K562 (cell line): ENCODE results near the gene NEDD4L. TPM values are rescaled to one million over a fixed set of nuclear protein-coding genes. Genes with fewer than 3 reads are reported as not detected.

Experiments used
- BHLHE40 ChIP-seq: IDR thresholded peaks from 2 replicates; pipeline ENCODE4 v1.6.1; 2011; ENCODE audit warnings: low read length, improper control_type of control experiment
- BRF1 ChIP-seq: IDR thresholded peaks from 3 replicates; pipeline ENCODE4 v1.6.1; 2011; ENCODE audit warnings: borderline replicate concordance, mild to moderate bottlenecking; ENCODE audit not compliant: insufficient read length; ENCODE audit errors: extremely low read depth
- MCM5 ChIP-seq: fragments of 450-650 bp; IDR thresholded peaks from 2 replicates; pipeline ENCODE4 v1.6.1; 2016; ENCODE audit warnings: low read depth
- PKNOX1 ChIP-seq: fragments of 450-650 bp; IDR thresholded peaks from 2 replicates; pipeline ENCODE4 v1.6.1; 2016
- PML ChIP-seq: IDR thresholded peaks from 2 replicates; pipeline ENCODE4 v1.6.1; 2012; ENCODE audit warnings: low read length, inconsistent platforms
- SRSF3 ChIP-seq: fragments of 200-400 bp; formaldehyde crosslinking; IDR thresholded peaks from 2 replicates; pipeline ENCODE4 v1.6.1; 2016; ENCODE audit warnings: mild to moderate bottlenecking, low read length, moderate library complexity; ENCODE audit not compliant: insufficient read depth
- TFAP4 ChIP-seq: sonication (generic); formaldehyde crosslinking; IDR thresholded peaks from 2 replicates; pipeline ENCODE4 v1.8.0; 2022; ENCODE audit warnings: missing genetic modification reagents, mild to moderate bottlenecking, moderate library complexity, borderline replicate concordance
- TOE1 ChIP-seq, 2 experiments: fragments of 450-650 bp in 1 of 2; sonication (generic) in 1 of 2; formaldehyde crosslinking in 1 of 2; IDR thresholded peaks; 2 replicates each; pipeline versions ENCODE4 v1.7.1 to v1.8.0; 2016 to 2022; ENCODE audit warnings: borderline replicate concordance in 2 of 2, mild to moderate bottlenecking in 2 of 2, antibody characterized with exemption in 1 of 2, inconsistent platforms in 1 of 2, low read depth in 1 of 2, missing genetic modification reagents in 1 of 2, moderate library complexity in 1 of 2
- ZC3H8 ChIP-seq: fragments of 450-650 bp; IDR thresholded peaks from 2 replicates; pipeline ENCODE4 v1.6.1; 2017
- ZEB2 ChIP-seq: fragments of 450-650 bp; IDR thresholded peaks from 2 replicates; pipeline ENCODE4 v1.6.1; 2016
- ZFPM2 ChIP-seq: fragments of 250-450 bp; sonication (Bioruptor Pico); IDR thresholded peaks from 2 replicates; pipeline ENCODE4 v1.5.1; 2022; ENCODE audit warnings: mild to moderate bottlenecking
- ZNF318 ChIP-seq, 2 experiments: fragments of 450-650 bp; IDR thresholded peaks; 2 replicates each; pipeline ENCODE4 v1.6.1; 2016; ENCODE audit warnings: mild to moderate bottlenecking in 2 of 2, borderline replicate concordance in 1 of 2, low read depth in 1 of 2, moderate library complexity in 1 of 2
- ZNF778 ChIP-seq: fragments of 450-650 bp; formaldehyde crosslinking; IDR thresholded peaks from 2 replicates; pipeline ENCODE4 v1.4.0; 2020; ENCODE audit warnings: mild to moderate bottlenecking, moderate library complexity
- polyA plus RNA-seq, 8 experiments: library from polyadenylated mRNA; depleted of rRNA in 4 of 8; stranded (reverse) in 5 of 8; unstranded in 3 of 8; fragments of >200 nt; fragmentation: Nextera tagmentation in 2 of 8; fragmentation: Illumina TruSeq in 1 of 8; extraction: Ambion mirVana in 2 of 8; extraction: Trizol in 1 of 8; gene quantifications; 2 replicates each; pipeline versions ENCODE4 v1.2.1 to v1.2.3, GENCODE V29; 2011 to 2014; ENCODE audit warnings: inconsistent platforms in 1 of 8, missing spikeins in 1 of 8
- total RNA-seq, 7 experiments: library from RNA; depleted of rRNA in 6 of 7; stranded (reverse); fragments of >200 nt in 6 of 7; fragmentation: Illumina TruSeq in 2 of 7; extraction: Trizol in 2 of 7; gene quantifications; 2 replicates each; pipeline versions ENCODE4 v1.2.1 to v1.2.3, GENCODE V29; 2011 to 2021; ENCODE audit warnings: low replicate concordance in 1 of 7

Gene NEDD4L
- total and polyA plus RNA-seq, 9 of the 15 experiments (the other 6 are each of a cell fraction or from before 2014, with no cell fraction given): 8.1 to 33.4 (median 19.9) TPM

- TF ChIP-seq TFAP4 (CRISPR knock-in tag) (peak; percentile 63), PKNOX1 (peak; percentile 64), ZFPM2 (no peak), BHLHE40 (peak; percentile 88), MCM5 (no peak), TOE1 (IDR thresholded peaks at IDR 0.05; ENCODE audit: borderline replicate concordance) (peak; percentile 65; the same call in 1 of the 2 replicates), TOE1 (CRISPR knock-in tag; IDR thresholded peaks at IDR 0.05; ENCODE audit: borderline replicate concordance, low read depth) (no peak), ZNF778 (CRISPR knock-in tag) (no peak), BRF1 (no peak), ZC3H8 (no peak), PML (0 out of 2 replicates have a peak, but pooled peaks have one; percentile 27), ZEB2 (0 out of 2 replicates have a peak, but pooled peaks have one; percentile 24), SRSF3 (no peak), ZNF318 (IDR thresholded peaks at IDR 0.05; ENCODE audit: borderline replicate concordance in 1 of 2, low read depth in 1 of 2) (peak in 1 of 2 experiments; percentile 74; a peak in 2 of 4 replicates)
Measured at GRCh38 chr18:58117786-58118403, 73.9 kb downstream of the NEDD4L start (continued).
